ENCODE results near the gene NCAPH2.
"Not testable (repeated sequence)": the region's sequence is repeated elsewhere in the genome, so short reads cannot be mapped to it uniquely, and the experiment has no call there.

The NCAPH2 gene

DNA sequence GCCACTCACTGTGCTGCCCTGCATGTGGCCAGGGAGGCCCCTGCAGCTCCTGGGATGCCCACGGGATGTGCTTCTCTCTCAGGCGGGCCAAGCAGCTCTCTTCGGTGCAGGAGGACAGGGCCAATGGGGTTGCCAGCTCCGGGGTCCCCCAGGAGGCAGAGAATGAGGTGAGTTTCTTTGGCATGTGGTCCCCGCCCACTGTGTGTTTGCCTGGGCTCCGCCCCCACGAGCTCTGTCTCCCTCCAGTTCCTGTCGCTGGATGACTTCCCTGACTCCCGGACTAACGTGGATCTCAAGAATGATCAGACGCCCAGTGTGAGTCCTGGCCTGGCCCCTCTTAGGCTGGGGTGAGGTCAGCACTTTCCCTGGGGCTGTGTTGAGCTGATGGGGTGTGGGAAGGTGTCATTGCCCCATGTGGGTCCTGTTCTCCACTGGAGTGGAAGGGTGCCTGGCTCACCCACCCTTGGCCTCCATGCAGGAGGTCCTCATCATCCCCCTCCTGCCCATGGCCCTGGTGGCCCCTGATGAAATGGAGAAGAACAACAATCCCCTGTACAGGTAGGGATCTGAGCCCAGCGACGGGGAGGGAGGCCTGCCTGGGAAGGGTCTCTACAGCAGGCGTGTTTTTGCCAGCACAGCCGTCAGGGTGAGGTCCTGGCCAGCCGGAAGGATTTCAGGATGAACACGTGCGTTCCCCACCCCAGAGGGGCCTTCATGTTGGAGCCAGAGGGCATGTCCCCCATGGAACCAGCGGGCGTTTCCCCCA lies 9.7 kb downstream of the NCAPH2 start:
- DNase-seq (ENCODE audit: low read depth in 2 of 2) = no peak

DNA sequence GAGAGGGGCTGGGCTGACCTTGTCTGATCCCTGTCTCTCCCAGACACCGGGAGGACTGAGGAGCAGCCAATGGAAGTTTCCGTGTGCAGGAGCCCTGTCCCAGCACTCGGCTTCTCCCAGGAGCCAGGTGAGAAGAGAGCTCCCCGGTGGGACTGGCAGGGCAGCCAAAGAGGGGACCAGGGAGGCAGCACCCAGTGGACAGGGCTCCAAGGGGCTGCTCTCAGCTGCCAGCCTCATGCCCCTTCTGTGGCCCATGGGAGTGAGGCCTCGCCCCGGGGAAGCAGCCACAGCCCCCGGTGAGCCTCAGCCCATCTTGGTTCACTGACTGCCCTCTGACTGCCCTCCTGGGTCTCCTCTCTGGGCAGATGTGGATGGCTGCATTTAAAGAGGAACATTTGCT lies 10.6 kb downstream of the NCAPH2 start:
- DNase-seq (ENCODE audit: low read depth in 2 of 2) = no peak

DNA sequence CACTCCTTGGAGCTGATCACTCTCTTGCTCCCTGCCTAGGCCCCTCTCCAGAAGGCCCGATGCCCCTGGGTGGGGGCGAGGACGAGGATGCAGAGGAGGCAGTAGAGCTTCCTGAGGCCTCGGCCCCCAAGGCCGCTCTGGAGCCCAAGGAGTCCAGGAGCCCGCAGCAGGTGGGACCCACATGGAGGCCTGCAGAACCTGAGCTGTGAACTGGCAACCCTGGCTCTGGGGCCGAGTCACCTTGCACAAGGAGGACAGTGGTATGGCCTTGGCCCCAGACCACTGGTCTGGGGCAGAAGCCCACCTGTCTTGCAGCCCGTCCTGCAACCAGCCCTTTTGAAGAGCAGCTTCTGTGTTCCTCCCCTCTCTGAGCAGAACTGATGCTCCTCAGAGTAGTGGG lies 11.1 kb downstream of the NCAPH2 start:
- DNase-seq (ENCODE audit: low read depth in 2 of 2) = no peak

DNA sequence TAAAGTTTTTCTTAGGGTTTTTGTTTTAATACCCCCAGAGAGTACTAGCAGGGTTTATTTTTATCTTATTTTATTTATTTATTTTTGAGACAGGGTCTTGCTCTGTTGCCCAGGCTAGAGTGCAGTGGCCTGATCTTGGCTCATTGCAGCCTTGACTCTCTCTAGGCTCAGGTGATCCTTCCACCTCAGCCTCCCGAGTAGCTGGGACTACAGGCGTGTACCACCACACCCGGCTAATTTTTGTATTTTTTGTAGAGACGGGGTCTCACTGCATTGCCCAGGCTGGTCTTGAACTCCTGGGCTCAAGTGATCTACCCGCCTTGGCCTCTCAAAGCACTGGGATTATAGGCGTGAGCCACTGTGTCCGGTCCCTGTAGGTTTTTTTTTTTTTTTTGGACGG lies 12.2 kb downstream of the NCAPH2 start:
- DNase-seq (ENCODE audit: low read depth in 2 of 2) = not testable (repeated sequence)

DNA sequence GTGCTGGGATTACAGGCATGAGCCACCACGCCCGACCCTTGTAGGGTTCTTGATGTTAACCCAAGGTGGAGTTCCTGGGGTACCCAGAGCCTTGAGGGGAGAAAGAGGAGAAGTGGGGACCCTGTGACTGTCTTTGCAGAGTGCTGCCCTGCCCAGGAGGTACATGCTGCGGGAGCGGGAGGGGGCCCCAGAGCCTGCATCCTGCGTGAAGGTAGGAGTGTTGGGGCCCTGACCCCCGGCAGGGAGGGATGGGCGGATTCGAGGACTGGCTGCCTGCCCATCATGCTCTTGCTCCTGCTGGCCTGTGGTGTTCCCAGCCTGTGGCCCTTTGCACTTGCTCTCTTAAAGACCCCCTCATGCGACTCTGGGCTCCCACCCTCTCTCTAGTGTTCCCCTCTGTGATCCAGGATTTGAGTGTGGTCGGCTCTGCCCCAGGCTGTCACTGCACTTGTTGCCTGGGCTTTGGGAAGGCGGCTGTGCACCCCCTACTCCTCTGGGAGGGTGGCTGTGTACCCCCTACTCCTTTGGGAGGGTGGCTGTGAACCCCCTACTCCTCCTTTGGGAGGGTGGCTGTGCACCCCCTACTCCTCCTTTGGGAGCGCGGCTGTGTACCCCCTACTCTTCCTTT lies 12.9 kb downstream of the NCAPH2 start:
- DNase-seq (ENCODE audit: low read depth in 2 of 2) = no peak

DNA sequence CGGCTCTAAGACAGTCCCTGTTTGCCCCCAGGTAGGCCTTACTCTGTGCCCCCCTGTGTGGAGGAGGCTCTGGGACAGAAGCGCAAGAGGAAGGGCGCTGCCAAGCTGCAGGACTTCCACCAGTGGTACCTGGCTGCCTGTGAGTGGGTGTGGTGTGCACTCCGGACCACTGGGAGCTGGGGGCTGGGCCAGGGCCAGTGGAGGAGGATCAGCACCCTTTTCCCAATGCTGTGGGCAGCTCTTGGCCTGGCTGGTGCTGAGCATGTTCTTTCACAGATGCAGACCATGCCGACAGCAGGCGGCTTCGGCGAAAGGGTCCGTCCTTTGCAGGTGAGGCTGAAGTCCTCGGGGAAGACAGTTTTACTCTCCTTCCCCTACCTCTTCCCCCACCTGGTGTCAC lies 13.7 kb downstream of the NCAPH2 start:
- no peak for DNase-seq (ENCODE audit: low read depth in 2 of 2)

DNA sequence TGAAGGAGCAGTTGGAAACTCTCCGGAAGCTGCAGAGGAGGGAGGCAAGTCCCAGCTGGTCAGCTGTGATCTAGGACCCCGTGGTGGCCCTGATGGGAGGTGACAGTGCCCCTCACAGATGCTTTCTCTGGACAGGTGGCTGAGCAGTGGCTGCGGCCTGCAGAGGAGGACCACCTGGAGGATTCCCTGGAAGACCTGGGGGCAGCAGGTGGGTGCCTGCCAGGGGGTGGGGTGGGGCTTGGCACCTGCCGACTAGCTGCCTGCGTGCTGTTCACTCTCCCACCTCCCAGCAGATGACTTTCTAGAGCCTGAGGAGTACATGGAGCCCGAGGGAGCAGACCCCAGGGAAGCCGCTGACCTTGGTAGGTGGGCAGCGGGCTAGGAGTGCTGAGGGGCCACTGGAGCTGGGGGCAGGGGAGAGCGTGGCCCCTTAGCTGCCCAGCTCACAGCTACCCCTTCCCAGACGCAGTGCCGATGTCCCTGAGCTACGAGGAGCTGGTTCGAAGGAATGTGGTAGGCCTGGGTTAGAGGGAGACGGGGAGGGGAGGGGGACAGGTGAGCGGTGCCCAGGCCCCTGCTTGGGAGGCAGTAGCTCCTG lies 14.3 kb downstream of the NCAPH2 start:
- no peak for DNase-seq (ENCODE audit: low read depth in 2 of 2)

DNA sequence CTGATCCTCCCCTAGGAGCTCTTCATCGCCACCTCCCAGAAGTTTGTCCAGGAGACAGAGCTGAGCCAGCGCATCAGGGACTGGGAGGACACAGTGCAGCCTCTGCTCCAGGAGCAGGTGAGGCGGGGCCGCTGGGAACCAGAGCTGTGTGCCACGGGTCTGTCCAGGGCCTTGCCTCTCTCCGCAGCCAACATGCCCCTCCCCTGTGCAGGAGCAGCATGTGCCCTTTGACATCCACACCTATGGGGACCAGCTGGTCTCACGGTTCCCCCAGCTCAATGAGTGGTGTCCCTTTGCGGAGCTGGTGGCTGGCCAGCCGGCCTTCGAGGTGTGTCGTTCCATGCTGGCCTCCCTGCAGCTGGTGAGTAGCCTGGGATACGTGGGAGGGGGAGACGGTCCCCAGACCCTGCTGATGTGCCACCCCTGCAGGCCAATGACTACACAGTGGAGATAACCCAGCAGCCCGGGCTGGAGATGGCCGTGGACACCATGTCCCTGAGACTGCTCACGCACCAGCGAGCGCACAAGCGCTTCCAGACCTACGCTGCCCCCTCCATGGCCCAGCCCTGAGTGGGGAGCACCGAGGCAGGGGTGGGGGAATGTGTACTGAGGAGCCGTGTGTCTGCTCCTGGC lies 14.9 kb downstream of the NCAPH2 start:
- DNase-seq (ENCODE audit: low read depth in 2 of 2) = no peak

DNA sequence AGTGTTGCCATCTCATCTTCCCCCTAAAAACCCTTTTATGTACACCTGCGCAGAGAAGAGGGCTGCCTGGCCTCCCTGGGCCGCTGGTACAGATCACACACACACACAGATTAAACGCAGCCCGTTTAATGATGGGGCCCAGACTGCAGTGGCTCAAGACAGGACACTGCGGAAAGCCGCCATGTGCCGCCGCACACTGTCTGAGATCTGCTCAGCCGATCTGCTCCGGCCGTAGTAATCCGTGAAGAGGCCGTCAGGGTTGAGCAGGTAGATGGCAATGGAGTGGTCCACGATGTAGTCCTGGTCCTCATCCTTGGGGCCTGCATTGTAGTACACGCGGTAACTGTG lies 15.4 kb downstream of the NCAPH2 start:
- DNase-seq (ENCODE audit: low read depth in 2 of 2) = no peak

DNA sequence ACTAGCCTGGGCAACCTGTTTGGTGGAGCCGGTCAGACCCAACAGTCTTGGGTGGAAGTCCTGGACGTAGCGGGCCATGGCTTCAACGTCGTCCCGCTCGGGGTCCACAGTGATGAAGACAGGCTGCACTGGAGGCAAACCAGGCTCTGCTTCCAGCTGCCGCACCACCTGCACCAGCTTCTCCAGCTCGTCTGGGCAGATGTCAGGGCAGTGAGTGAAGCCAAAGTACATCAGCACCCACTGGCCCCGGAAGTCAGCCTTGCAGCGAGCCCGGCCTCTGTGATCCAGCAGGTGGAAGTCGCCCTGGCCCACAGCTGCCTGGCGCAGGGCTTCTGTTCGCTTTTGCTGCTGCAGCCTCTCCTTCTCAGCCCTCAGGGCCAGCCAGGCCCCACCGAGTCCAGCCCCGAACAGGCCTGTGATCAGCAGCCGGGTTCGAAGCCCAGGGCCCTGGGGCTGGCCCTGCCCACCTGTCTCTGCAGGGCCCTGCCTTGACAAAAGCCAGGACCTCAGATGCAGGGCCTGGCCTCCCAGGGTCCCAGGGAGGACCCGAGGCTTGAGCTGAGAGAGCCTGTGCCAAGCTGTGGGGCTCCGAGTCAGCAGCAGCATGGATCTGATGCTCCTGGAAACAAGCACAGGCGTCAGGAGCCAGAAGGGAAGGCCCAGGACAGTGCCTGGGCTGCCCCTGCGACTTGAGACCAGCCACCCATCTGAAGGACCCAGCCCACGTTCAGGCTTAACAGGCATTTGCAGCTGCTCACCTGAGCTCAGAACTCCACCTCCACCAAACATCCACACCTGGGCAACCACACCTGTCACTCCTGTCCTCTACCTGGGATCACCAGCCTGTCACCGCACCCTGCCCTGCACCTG lies 16.0 kb downstream of the NCAPH2 start:
- no peak for DNase-seq (ENCODE audit: low read depth in 2 of 2)

DNA sequence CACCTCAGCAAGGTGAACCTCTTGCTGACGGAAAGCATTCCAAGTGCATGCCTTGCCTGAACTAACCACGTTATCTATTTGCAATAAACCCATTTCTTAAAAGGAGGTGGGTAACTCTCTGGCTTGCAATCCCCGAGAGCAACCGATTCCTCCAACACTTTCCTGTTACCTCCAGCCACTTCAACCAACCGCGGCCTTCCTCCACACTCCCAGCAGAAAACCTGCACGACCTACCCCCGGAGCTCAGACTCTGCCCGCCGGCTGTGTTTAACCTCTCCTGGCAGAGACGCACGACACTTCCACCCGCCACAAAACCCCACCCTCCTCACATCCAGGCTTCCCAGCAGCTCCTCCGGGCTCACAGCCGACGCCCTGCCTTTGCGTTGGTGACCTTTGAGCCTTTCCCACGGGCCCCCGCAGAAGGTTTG lies 16.7 kb downstream of the NCAPH2 start:
- no peak for DNase-seq (ENCODE audit: low read depth in 2 of 2)

DNA sequence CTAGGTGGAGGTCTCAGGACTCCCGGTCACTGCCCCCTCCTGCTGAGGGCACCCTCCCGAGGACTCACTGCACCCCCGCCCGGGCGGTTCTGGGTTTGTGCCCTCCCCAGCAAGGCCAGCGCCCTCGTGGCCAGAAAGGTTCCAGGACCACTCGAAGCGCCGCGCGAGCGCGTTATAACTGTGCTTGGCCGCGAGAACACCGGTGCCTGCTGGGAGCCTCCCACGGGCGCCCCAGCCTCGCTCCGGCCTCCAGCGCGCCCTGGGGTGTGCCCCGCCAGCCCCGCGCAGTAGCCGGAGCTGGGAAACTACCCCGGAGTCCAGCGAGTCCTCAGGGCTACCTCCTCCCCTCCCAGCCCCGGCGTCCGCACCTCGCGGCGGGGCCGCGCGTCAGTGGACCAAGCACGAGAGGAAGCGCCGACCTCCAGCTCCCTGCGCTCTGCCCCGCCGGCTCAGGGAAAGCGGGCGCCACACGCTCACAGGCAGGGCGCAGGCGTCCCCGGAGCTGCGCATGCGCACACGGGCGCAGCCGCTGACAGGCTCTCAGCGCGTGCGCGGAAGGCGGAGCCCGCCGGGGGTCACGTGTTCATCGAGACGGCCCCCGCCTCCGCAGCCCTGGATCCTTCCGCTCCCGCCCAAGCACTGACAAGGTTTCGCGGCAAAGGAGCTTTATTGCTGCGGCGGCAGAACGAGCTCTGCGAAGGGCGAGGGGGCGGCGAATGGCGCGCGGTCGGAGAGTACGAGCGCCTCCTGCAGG lies 17.3 kb downstream of the NCAPH2 start, which contains the start of gene SCO2:
Gene SCO2, minus strand, starts transcription at position 495 of the 754 bp plus-strand sequence. CDS start 1,187 bp downstream, outside the sequence.
- peak; percentile 95 to 98 for DNase-seq (ENCODE audit: low read depth in 2 of 2)

DNA sequence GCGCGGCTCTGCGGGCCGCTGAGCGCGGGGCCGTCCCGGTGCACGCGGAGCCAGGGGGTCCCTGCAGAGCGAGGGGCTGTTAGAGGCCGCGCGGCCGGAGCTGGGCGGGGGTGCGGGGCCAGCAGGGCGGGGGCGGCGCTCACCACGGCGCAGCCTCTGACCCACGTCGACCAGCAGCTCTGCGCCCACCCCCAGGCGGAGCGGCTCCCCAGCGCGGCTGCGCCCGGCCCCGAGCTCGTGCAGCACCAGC lies 17.8 kb downstream of the NCAPH2 start:
- DNase-seq (ENCODE audit: low read depth in 2 of 2) = no peak

DNA sequence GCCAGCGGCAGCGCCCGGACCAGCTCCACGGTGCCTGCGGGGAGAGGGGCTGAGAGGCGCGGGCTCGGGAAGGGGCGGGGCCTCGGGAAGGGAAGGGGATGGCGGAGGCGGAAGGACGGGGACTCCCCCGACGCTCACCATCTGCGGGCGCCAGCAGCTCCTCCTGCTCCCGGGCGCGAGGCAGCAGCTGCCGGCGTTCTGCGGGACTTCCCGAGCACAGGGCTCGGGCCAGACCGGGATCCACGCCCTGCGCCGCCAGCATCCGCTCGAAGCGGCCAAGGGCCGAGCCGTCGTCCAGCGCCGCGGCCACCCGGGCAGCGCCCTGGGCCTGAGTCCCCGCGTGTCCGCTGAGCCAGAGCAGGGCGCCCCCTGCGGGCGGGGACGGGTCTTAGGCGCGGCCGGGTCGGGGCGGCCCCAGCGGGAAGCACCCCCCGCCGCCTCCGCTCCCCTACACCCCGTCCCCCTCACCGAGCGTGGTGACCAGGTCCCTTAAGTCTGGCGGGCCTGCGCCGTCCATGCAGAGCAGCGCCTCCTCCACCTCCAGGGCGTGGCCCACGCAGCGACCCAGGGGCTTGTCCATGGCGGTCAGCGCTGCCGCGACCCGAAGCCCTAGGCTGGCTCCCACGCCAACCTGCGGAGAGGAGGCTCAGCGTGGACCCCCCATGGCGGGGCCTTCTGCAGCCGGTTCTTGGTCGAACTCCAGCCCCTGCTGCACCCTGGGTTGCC lies 18.2 kb downstream of the NCAPH2 start:
- peak; percentile 72 to 79 for DNase-seq (ENCODE audit: low read depth in 2 of 2)

DNA sequence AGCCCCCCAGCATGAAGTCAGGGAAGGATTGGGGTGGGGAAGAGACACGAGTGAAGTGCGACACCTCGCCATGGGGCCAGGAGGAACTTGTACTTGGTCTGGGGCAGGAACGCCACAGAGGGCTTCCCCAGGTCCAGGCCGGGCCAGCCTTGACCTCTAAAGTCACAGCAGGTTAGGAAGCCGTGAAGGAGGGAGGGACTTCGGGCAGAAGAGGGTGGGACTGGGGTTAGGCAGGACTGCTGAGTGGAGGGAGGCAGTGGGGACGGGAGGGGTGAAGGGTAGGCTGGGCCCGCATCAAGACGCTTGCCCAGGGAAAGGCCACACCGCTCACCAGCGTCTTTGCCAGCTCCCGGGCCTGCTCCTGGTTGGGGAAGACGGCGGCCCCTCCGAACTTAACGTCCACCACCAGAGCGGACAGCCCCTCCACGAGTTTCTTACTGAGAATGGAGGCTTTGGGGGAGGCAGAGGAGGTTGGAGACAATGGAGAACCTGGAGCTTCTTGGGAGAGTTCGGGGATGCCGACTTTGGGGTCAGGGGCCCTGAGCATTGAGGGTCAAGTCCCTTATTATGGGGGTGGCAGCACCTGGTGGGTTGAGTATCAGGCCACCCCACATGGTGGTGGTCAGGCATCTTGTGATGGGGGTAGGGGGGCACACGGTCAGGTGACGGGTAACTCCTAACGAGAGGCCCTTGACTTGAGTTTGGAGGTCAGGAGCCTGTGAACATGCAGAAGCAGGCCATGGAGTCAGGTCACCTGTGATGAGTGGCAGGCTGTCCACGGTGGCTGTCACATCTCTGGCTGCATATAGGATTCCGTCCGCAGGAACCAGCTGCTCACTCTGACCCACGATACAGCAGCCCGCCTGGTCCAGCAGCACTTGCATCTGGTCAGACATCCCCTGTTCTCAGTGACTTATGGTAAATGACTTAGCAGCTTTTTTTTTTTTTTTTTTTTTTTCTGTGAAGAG lies 19.1 kb downstream of the NCAPH2 start:
- no peak for DNase-seq (ENCODE audit: low read depth in 2 of 2)

DNA sequence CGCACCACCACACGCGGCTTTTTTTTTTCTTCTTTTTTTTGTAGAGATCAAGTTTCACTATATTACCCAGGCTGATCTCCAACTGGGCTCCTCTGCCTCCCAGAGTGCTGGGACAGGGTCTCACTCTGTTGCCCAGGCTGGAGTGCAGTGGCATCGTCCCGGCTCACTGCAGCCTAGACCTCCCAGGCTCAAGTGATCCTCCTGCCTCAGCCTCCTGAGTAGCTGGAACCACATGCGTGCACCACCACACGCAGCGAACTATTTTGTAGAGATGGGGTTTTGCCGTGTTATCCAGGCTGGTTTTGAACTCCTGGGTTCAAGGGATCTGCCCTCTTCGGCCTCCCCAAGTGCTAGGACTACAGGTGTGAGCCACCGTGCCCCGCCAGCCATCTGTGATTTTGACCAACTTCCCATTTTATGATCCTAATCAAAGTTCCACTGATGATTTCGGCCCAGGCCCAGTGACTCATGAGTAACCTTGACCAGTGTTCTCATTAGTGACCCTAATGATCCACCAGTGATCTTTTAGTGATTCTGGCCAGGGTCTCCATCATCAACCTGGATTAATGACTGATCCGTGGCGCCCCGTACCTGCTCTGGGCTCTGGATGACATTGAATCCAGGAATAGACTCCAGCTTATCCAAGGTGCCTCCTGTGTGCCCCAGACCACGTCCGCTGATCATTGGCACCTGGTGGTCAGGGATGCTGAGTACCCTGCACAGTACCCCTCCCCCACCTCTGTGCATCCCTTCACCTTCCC lies 20.1 kb downstream of the NCAPH2 start:
- DNase-seq (ENCODE audit: low read depth in 2 of 2) = no peak

DNA sequence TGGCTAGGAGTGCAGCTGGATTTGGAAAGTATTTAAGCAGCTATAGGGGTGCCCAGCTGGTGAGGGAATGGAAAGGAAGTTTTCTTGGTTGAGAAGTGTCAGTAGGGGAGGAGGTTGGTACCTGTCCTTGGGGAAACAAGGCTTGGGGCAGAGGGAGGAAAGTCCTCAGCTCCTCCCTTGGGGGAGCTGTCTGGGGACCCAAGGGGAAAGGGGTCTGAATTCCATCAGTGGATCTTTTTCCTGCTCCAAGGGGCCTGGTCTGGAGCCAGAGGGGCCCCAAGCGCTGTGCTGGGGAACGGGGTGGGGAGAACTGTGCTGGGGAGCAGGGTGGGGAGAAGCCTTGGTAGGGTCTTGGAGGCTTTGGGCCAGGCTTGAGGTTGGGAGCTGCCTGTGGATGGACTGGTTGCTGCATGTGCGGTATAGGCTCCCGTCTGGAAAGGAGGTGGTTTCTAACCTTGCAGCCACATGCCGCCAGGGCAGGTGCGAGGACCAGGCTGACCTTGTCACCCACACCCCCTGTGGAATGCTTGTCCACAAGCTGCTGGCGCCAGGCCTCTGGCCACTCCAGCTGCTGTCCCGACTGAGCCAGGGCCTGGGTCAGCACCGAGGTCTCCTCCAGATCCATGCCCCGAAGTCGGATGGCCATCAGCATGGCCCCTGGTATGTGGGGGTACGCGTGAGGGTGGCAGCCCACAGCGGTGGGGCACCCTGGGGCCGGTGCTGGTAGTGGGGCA lies 20.8 kb downstream of the NCAPH2 start:
- DNase-seq (ENCODE audit: low read depth in 2 of 2) = no peak

DNA sequence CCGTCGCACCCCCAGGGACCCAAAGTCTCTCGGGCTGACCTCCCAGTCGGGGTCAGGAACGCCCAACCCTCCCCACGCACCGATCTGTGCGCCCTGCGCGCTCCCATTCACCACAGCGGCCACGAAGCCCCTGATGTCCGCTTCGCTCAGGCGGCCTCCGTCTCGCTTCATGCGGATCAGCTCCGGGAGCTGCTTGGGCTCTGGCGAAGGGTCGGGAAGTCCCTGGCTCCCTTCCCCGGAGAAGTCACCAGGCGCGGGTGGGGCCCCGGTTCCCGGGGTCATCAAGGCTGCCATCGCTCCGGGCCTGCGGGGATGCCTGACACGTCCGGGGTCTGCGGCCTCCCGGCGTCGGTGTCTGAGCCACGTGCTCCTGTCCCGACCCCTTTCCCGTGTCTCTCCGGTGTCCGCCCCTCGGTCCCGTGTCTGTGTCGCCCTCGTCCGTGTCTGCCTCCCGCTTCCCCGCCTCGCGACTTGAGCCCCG lies 21.4 kb downstream of the NCAPH2 start:
- DNase-seq (ENCODE audit: low read depth in 2 of 2) = no peak
